HepG2 (cell line): ENCODE results near the gene AKAP6.

ENCODE experiments used
- ATAD3A ChIP-seq: sonication (generic); formaldehyde crosslinking; IDR thresholded peaks from 2 replicates; pipeline ENCODE4 v1.4.0; 2020; ENCODE audit warnings: missing genetic modification reagents
- CTCF ChIP-seq: sonication (generic); formaldehyde crosslinking; IDR thresholded peaks from 2 replicates; pipeline ENCODE4 v1.5.0; 2020; ENCODE audit warnings: mild to moderate bottlenecking, missing genetic modification reagents, moderate library complexity
- EHMT2 ChIP-seq: fragments of 200-600 bp; sonication (generic); IDR thresholded peaks from 2 replicates; pipeline ENCODE4 v1.7.0; 2017; ENCODE audit warnings: antibody characterized with exemption, low read depth, low read length, borderline replicate concordance
- ESRRA ChIP-seq: sonication (generic); formaldehyde crosslinking; IDR thresholded peaks from 2 replicates; pipeline ENCODE4 v1.5.1; 2020; ENCODE audit warnings: mild to moderate bottlenecking, low read depth, missing genetic modification reagents
- GRHL1 ChIP-seq: sonication (generic); formaldehyde crosslinking; conservative IDR thresholded peaks from 2 replicates; pipeline ENCODE4 v1.8.0; 2022; ENCODE audit warnings: missing genetic modification reagents
- GTF3A ChIP-seq: sonication (generic); formaldehyde crosslinking; conservative IDR thresholded peaks from 2 replicates; pipeline ENCODE4 v1.4.0; 2020; ENCODE audit warnings: mild to moderate bottlenecking, missing genetic modification reagents
- HCFC1 ChIP-seq: fragments of 150-350 bp; IDR thresholded peaks from 2 replicates; pipeline ENCODE4 v1.6.1; 2014; ENCODE audit warnings: low read depth, low read length
- HNRNPK ChIP-seq: fragments of 200-400 bp; formaldehyde crosslinking; IDR thresholded peaks from 2 replicates; pipeline ENCODE4 v1.6.1; 2018; ENCODE audit warnings: low read length, low read depth, moderate library complexity, mild to moderate bottlenecking; ENCODE audit not compliant: poor library complexity, severe bottlenecking
- NR2F2 ChIP-seq: IDR thresholded peaks from 2 replicates; pipeline ENCODE4 v1.6.1; 2012; ENCODE audit warnings: low read depth, inconsistent platforms, borderline replicate concordance
- TGIF2 ChIP-seq: IDR thresholded peaks from 2 replicates; pipeline ENCODE4 v1.6.1; 2016; ENCODE audit warnings: control low read depth, missing compliant biosample characterization
- ZNF513 ChIP-seq: sonication (generic); formaldehyde crosslinking; conservative IDR thresholded peaks from 2 replicates; pipeline ENCODE4 v1.5.0; 2020; ENCODE audit warnings: missing genetic modification reagents
- ZNF530 ChIP-seq: sonication (generic); formaldehyde crosslinking; IDR thresholded peaks from 2 replicates; pipeline ENCODE4 v1.5.0; 2020; ENCODE audit warnings: low read depth, mild to moderate bottlenecking, missing genetic modification reagents
- ZNF670 ChIP-seq: sonication (generic); formaldehyde crosslinking; IDR thresholded peaks from 2 replicates; pipeline ENCODE4 v1.8.0; 2022; ENCODE audit warnings: mild to moderate bottlenecking, missing genetic modification reagents, borderline replicate concordance

- no peak for TF ChIP-seq HNRNPK
- no peak for TF ChIP-seq ATAD3A (CRISPR knock-in tag)
- no peak for TF ChIP-seq ESRRA (CRISPR knock-in tag)
- no peak for TF ChIP-seq TGIF2 (CRISPR knock-in tag)
- no peak for TF ChIP-seq GRHL1
- no peak for TF ChIP-seq ZNF670 (CRISPR knock-in tag)
- no peak for TF ChIP-seq EHMT2
- no peak for TF ChIP-seq CTCF
- no peak for TF ChIP-seq ZNF530 (CRISPR knock-in tag)
- TF ChIP-seq GTF3A (CRISPR knock-in tag), result no peak
- no peak for TF ChIP-seq NR2F2
- TF ChIP-seq ZNF513 (CRISPR knock-in tag), result no peak
- no peak for TF ChIP-seq HCFC1
These were observed 83.0 kb downstream of the AKAP6 start for GRCh38 chr14:32412103-32412502.
